Measurements from ENCODE around the gene ZBTB11.

Gene ZBTB11

GRCh38 chr3:101667331-101667730, 9.6 kb downstream of the ZBTB11 start:
- in situ Hi-C loops (cut with MboI; ENCODE audit: low pct_unique_long_range_greater_than_20kb, low sequenced_read_pairs, unreplicated experiment), result no loop called here
- DNase-seq (ENCODE audit: low spot score), result no peak
- TF ChIP-seq CTCF (IDR thresholded peaks at IDR 0.05; ENCODE audit: extremely low read depth, insufficient read depth, missing control alignments), result no peak

GRCh38 chr3:101665851-101666250, 11.1 kb downstream of the ZBTB11 start:
- no peak for TF ChIP-seq CTCF (IDR thresholded peaks at IDR 0.05; ENCODE audit: extremely low read depth, insufficient read depth, missing control alignments)
- DNase-seq (ENCODE audit: low spot score), result no peak
- in situ Hi-C loops (cut with MboI; ENCODE audit: low pct_unique_long_range_greater_than_20kb, low sequenced_read_pairs, unreplicated experiment), result no loop called here

GRCh38 chr3:101665357-101665756, 11.6 kb downstream of the ZBTB11 start:
- in situ Hi-C loops (cut with MboI; ENCODE audit: low pct_unique_long_range_greater_than_20kb, low sequenced_read_pairs, unreplicated experiment), result no loop called here

GRCh38 chr3:101660714-101661113, 16.2 kb downstream of the ZBTB11 start:
- in situ Hi-C loops (cut with MboI; ENCODE audit: low pct_unique_long_range_greater_than_20kb, low sequenced_read_pairs, unreplicated experiment), result no loop called here
- TF ChIP-seq CTCF (IDR thresholded peaks at IDR 0.05; ENCODE audit: extremely low read depth, insufficient read depth, missing control alignments), result no peak
- DNase-seq (ENCODE audit: low spot score), result no peak

More at GRCh38 chr3:101665357-101665756, 11.6 kb downstream of the ZBTB11 start:
- TF ChIP-seq CTCF (IDR thresholded peaks at IDR 0.05; ENCODE audit: extremely low read depth, insufficient read depth, missing control alignments), result no peak
- no peak for DNase-seq (ENCODE audit: low spot score)

- in situ Hi-C loops (cut with MboI; ENCODE audit: low pct_unique_long_range_greater_than_20kb, low sequenced_read_pairs, unreplicated experiment), result no loop called here
- no peak for TF ChIP-seq CTCF (IDR thresholded peaks at IDR 0.05; ENCODE audit: extremely low read depth, insufficient read depth, missing control alignments)
- DNase-seq (ENCODE audit: low spot score), result no peak
Measured at GRCh38 chr3:101656651-101657050, 20.3 kb downstream of the ZBTB11 start.

- no peak for DNase-seq (ENCODE audit: low spot score)
- in situ Hi-C loops (cut with MboI; ENCODE audit: low pct_unique_long_range_greater_than_20kb, low sequenced_read_pairs, unreplicated experiment), result no loop called here
- no peak for TF ChIP-seq CTCF (IDR thresholded peaks at IDR 0.05; ENCODE audit: extremely low read depth, insufficient read depth, missing control alignments)
Measured at GRCh38 chr3:101646726-101647125, 30.2 kb downstream of the ZBTB11 start.
